Kidney epithelial cell (primary cell): ENCODE measurements around the gene FOXL1. TPM values are rescaled to one million over a fixed set of nuclear protein-coding genes. Genes with fewer than 3 reads are reported as not detected.

Experiments
- DNase-seq: peaks from one replicate; pipeline ENCODE4 v3.0.0-alpha.2; 2010; ENCODE audit warnings: low read depth
- H3K27me3 ChIP-seq: 2 replicates; pipeline ENCODE4 v1.6.0; 2011; ENCODE audit warnings: low read length; ENCODE audit not compliant: control insufficient read depth, insufficient read depth
- H3K36me3 ChIP-seq: 2 replicates; pipeline ENCODE4 v1.5.1; 2011; ENCODE audit warnings: low read length; ENCODE audit not compliant: control insufficient read depth, insufficient read depth
- H3K4me3 ChIP-seq: 2 replicates; pipeline ENCODE4 v1.5.1; 2011; ENCODE audit warnings: low read depth, mild to moderate bottlenecking, control low read depth, low read length
- CTCF ChIP-seq: IDR thresholded peaks from 2 replicates; pipeline ENCODE4 v1.5.1; 2011; ENCODE audit warnings: mild to moderate bottlenecking, moderate library complexity, low read length, control low read depth, inconsistent platforms; ENCODE audit not compliant: insufficient read depth, poor library complexity, severe bottlenecking
- total RNA-seq: library from RNA; depleted of rRNA; stranded (reverse); fragments of >200 nt; gene quantifications from 2 replicates; pipeline ENCODE4 v1.2.3, GENCODE V29; 2015

FOXL1 gene
- total RNA-seq, 1 donor from 2014 or later, result 9.0 TPM

DNA sequence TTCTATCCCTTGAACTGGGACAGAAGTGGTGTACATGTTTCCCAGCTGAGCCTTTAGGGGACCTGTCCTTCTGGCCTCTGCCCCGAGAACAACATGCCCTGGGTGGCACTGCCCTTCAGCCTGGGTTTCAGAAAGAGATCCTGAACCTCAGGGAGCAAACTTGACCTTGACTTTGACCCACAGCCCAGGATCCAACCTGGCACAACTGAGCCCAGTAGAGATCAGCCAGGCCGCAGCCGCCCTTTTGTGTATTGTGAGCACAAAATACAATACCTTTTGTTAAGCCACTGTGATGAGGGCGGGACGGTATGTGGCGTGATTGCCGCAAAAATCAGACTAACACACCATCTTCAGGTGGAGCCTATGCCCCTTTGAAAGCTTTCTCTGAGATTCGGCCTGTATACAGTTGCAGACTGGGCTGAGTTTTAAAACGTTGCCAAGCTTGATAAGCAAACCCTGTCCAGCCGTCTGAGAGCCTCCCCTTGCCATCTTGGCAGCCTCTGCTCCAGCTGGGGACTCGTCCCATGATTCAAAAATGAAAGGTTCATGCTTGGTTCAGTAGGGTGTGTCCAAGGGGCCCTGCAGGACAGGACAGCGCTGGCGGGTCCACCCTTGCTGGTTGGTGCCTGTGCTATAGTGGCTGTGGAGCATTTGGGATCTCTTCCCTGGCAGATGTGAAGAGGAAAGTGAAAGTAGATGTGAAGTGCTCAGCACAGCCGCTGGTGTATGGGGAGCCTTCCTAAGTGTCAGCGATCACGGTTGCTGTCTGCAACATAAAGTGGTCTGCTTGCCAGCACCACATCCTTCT, 40.3 kb downstream of the FOXL1 start:
- no peak for DNase-seq
- TF ChIP-seq CTCF, result no peak
- H3K27me3 ChIP-seq, result no peaks in the 10 kb centered on the region
- H3K36me3 ChIP-seq, result no peaks in the 10 kb centered on the region
- H3K4me3 ChIP-seq, result no peak overlapping the region

GRCh38 chr16:86619239-86619794, 41.0 kb downstream of the FOXL1 start:
- Histone ChIP-seq H3K4me3 (no peak overlapping the region), H3K36me3 (no peaks in the 10 kb centered on the region), H3K27me3 (no peaks in the 10 kb centered on the region)
- no peak for TF ChIP-seq CTCF
- no peak for DNase-seq

GRCh38 chr16:86620184-86620583, 41.8 kb downstream of the FOXL1 start:
- TF ChIP-seq CTCF, result no peak
- Histone ChIP-seq H3K4me3 (no peak overlapping the region), H3K36me3 (no peaks in the 10 kb centered on the region), H3K27me3 (no peaks in the 10 kb centered on the region)
- no peak for DNase-seq

- no peak for TF ChIP-seq CTCF
- Histone ChIP-seq H3K36me3 (no peaks in the 10 kb centered on the region), H3K27me3 (no peaks in the 10 kb centered on the region), H3K4me3 (no peak overlapping the region)
- no peak for DNase-seq
Observed at GRCh38 chr16:86621966-86622365, 43.6 kb downstream of the FOXL1 start.

- DNase-seq, result no peak
- no peaks in the 10 kb centered on the region for H3K36me3 ChIP-seq
- no peaks in the 10 kb centered on the region for H3K27me3 ChIP-seq
- TF ChIP-seq CTCF, result no peak
- no peak overlapping the region for H3K4me3 ChIP-seq
Observed at GRCh38 chr16:86622700-86623615, 44.6 kb downstream of the FOXL1 start.
